Neural progenitor cell (in vitro differentiated cells): ENCODE results near the gene ABLIM2.

ENCODE experiments used
- EZH2 ChIP-seq: fragments of 200-600 bp; sonication (generic); IDR thresholded peaks from 2 replicates; pipeline ENCODE4 v1.6.1; 2017; ENCODE audit warnings: antibody characterized with exemption, mild to moderate bottlenecking, moderate library complexity
- EZH2phosphoT487 ChIP-seq: fragments of 200-600 bp; sonication (generic); IDR thresholded peaks from 2 replicates; pipeline ENCODE4 v1.6.1; 2017; ENCODE audit warnings: antibody characterized with exemption
- TF ChIP-seq, protein P1 (sequence below): fragments of 200-600 bp; sonication (generic); IDR thresholded peaks from 2 replicates; pipeline ENCODE4 v1.5.1; 2017; ENCODE audit warnings: antibody characterized with exemption, mild to moderate bottlenecking

DNA sequence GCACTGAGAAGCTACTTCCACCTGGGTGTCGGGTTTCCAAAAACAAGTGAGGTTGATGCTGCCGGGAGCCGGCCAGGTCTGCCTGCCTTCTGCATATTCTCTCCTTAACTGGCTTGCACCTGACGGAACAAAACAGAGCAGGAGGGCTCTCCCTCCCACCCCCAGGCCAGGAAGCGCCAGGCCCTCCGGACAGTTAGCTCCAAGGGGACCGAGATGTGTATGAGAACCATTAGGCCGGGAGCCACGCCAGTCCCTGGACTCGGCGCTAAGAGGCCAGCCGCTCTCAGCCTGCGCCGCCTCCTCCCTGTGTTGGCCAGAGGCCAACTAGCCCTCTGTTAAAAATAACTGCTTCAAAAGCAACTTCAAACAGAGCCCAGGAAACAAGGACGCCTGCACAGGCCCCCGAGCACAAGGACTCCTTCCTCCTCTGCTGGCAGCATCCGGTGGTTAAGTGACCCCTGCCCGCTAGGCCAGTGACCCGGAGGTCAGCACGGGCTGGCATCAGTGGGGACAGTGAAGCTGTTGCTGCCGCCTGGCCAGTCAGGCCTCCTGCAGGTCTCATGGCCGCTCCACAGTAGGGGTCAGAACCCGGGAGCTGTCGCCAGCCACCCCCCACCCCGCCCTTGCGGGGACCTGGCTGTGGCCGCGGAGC, 107.9 kb downstream of the ABLIM2 start:
- TF ChIP-seq, protein P1, sequence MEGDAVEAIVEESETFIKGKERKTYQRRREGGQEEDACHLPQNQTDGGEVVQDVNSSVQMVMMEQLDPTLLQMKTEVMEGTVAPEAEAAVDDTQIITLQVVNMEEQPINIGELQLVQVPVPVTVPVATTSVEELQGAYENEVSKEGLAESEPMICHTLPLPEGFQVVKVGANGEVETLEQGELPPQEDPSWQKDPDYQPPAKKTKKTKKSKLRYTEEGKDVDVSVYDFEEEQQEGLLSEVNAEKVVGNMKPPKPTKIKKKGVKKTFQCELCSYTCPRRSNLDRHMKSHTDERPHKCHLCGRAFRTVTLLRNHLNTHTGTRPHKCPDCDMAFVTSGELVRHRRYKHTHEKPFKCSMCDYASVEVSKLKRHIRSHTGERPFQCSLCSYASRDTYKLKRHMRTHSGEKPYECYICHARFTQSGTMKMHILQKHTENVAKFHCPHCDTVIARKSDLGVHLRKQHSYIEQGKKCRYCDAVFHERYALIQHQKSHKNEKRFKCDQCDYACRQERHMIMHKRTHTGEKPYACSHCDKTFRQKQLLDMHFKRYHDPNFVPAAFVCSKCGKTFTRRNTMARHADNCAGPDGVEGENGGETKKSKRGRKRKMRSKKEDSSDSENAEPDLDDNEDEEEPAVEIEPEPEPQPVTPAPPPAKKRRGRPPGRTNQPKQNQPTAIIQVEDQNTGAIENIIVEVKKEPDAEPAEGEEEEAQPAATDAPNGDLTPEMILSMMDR: no peak
- no peak for TF ChIP-seq EZH2
- no peak for TF ChIP-seq EZH2phosphoT487
